Eye (tissue), 1 donor: ENCODE data around the gene GET3.

Experiments used
- DNase-seq: peaks from one replicate; pipeline ENCODE4 v3.0.0-alpha.2; 2015

GET3 gene

DNA sequence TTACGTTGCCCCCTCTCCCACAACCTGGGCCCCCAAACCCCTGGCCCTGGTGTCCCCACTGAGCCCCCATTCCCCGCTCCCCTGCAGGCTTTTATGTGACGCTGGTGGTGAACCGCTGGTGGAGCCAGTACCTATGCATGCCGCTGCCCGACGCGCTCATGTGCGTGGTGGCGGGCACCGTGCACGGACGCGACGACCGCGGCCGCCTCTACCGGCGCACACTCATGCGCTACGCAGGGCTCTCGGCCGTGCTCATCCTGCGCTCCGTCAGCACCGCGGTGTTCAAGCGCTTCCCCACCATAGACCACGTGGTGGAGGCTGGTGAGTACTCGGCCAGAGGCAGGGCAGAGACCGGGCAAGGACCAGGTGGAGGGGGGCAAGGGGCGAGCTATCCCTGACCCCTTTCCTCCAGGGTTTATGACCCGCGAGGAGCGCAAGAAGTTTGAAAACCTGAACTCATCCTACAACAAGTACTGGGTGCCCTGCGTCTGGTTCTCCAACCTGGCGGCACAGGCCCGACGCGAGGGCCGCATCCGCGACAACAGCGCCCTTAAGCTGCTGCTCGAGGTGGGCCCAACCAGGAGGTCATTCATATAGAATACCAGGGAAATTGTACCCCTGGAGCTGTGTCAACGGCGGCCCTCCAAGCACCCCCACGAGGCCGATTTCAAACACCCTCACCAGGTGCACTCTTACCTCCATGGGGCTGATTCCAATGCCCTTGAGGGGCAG, 17.3 kb downstream of the GET3 start:
- no peak for DNase-seq

DNA sequence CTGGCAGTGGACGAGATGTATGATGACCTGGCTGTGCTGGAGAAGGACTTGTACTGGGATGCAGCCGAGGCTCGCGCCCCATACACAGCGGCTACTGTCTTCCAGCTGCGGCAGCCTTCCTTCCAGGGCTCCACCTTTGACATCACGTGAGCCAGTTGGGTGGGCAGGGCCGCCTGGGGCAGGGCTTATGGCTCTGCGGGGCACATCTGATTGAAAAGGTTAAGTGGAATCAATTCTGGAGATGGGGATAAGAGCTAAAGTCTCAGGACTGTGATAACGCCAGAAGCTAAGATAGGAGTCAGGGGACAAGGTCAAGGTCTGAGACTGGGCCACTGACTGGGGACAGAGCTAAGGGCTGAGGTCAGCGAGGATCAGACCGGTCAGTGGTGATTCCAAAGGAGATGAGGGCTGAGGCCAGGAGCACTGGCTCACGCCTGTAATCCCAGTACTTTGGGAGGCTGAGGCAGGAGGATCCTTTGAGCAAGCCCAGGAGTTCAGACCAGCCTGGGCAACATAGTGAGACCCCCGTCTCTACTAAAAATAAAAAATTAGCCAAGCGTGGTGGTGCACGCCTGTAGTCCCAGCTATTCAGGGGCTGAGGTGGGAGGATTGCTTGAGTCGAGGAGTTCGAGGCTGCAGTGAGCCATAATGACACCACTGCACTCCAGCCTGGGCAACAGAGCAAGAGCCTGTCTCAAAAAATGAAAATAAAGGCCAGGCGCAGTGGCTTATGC, 19.0 kb downstream of the GET3 start:
- no peak for DNase-seq

DNA sequence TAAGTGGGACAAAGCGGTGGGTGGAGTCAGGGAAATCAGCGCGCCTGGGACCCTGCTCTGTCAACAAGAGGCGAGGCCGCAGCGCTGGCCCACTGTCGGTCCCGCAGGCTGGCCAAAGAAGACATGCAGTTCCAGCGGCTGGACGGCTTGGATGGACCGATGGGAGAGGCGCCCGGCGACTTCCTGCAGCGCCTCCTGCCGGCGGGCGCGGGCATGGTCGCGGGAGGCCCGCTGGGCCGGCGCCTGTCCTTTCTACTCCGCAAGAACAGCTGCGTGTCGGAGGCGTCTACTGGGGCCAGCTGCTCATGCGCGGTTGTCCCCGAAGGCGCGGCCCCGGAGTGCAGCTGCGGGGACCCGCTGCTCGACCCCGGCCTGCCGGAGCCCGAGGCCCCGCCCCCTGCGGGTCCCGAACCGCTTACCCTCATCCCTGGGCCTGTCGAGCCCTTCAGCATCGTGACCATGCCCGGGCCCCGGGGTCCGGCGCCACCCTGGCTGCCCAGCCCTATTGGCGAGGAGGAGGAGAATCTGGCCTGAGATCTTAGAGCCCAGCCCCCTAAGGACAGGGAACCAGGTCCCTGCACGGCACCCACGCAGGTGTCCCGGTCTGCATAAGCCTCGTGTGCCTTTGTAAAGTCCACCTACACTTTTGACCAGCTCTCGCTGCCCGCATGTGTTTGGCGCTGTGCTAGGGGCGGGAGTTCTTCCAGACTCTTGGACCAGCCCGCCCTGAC, 20.4 kb downstream of the GET3 start:
- peak; percentile 91 for DNase-seq

DNA sequence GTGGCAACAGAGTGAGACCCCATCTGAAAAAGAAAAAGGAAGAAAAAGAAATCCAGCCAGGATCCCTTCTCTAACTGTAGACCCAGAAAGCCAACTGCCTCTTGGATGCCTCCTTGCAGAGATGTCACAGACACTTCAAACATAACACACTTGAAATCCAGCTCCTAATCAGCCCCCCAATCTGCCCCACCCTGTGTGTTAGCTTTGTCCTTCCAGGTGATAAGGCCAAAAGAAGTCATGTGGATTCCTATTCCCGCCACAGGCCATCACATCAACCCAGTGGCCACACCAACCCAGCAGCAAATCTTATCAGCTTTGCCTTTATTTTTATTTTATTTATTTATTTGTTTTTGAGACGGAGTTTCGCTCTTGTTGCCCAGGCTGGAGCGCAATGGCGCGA, 22.4 kb downstream of the GET3 start:
- DNase-seq = no peak

DNA sequence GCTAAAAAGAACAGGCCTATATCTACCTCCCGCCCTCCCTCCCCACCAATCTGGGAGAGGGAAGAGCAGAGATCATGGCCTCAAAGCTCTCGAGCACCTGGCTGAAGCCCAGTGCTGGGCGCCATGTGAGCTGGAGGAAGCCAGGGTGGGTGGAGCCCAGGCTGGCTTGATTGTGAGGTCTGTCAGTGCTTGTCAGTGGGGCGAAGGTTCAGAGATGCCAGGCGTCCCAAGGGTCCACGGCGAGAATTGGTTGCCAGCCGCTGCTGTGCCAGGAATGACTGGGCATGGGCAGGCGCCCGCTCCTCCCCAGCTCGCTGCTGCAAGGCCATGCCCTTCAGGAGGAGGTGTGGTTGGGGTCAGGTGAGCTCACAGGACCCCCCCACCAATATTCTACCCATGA, 25.8 kb downstream of the GET3 start:
- DNase-seq = no peak

DNA sequence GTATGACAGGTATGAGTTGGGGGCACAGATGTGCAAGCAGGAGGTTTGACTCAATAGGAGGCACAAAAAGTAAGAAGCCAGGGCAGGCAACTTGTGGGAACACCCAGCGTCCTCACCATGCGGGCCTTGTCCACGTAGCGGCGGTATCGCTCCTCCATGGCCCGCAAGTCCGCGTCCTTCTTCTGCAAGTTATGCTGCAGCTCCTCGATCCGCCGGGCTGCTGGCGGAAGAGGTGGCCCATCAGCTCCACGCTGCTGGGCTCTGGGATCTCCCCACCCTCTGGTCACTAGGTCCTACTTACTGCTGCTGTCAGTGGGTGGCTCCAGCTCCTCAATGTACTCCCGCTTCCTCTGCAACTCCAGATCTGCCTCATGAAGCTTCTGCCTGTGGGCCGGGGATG, 27.4 kb downstream of the GET3 start:
- DNase-seq = no peak

DNA sequence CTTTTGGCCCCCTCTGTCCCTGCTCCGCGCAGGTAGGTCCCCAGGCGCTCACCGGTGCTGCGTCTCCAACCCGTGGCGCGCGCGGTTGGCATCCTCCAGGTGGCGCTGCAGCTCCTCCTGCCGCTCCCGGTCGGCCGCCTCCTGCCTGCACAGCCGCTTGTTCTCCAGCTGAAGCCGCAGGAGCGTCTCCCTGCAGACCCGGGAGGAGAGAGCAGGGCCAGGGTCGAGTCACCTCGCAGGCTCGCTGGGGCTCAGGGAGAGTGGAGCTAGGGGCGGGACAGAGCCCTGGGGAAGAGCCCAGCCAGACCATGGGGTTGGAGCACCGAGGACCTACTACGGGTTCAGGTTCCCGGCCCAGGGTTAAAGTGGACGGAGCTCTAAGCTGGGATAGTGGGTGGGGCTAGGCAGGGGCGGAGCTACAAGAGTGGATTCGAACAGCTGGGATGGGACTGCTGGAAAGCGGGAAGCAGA, 28.8 kb downstream of the GET3 start:
- peak; percentile 84 for DNase-seq

DNA sequence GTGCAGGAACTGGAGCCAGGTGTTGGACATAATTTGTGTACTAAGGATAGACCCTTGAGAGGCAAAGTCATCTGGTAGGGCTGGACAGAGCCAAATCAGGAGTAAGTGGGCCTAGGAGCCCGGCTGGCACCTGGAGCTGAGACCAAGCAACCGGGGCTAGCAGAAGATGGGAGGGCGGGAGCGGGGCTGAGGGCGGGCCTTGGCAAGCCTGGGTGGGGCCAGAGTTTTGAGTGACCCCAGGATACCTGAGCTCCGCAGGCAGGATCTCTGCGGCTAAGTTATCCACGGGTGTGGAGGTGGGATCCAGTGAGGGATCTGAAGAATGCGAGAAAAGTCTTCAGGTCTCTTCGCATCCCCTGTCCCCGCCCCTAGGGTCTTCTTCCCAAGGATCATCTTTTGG, 29.9 kb downstream of the GET3 start:
- no peak for DNase-seq

DNA sequence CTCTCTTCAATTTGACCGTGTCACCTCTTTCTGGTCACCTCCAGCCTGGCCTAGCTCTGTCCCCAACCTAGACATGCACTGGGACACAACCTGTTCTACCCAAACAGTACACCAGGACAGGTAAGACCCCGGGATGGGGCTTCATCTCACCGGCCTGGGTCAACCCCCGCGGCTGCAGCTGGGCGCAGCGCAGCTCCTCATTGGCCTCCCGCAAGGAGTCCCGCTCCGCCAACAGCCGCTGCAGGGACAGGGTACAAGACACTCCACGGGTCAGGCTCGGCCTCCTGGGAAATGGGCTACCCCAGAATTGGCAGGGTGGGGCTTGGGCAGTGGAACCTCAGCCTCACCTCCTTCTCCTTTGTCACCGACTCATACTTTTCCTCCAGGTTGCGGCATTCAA, 30.4 kb downstream of the GET3 start:
- DNase-seq = no peak

DNA sequence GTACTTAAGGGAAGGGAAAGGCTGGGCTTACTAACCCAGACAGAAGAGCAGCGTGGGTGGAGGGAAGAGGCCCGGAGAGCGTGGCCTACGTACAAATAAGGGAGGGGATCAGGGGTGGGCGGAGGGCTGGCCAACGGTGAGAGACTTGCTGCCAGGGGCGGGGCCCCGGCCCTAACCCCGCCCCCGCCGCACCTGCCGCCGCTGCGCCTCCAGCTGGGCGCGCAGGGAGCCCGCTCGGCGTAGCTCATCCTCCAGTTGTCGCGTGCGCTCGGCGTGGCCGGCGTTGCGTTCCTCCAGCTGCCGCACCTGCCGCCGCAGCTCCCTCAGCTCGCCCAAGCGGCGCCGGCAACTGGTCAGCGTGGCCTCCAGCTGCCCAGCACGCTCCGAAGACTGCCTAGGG, 32.4 kb downstream of the GET3 start:
- peak; percentile 82 for DNase-seq

DNA sequence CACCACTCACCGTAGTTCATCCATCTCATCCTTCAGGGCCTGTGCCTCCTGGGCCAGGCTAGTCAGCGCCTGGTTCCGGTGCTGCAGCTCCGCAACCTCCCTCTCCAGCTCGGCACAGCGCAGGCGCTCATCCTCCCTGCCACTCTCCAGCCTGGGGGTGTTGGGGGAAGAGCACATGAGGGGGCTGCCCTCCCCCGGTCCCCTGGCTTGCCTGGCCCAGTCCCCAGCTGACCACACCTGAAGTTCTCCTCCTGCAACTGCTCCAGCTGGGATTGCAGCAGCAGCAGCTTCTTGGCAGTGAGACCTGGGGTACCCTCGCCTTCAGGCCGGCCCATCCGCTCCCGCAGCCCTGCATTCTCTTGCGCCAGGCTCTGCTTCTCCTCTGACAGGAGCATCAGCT, 33.6 kb downstream of the GET3 start:
- no peak for DNase-seq

DNA sequence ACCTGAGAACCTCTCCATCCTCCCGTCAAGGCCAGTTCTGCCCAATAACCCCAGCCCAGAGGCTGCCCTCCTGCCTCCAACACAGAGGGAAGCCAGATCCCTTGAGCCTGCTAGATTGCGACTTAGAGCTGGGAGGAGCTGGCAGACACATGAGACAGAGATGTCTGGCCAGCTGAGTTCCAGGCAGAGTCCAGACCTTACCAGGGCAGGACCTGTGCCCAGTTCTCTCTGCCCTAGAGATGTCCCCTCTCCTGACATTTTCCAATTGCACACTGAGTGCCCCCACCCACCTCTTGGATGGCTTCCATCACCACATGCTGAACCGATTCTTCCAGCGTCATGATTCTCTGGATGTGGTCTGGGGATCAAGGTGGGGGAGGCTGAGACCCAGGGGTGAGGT, 35.0 kb downstream of the GET3 start:
- DNase-seq = no peak

DNA sequence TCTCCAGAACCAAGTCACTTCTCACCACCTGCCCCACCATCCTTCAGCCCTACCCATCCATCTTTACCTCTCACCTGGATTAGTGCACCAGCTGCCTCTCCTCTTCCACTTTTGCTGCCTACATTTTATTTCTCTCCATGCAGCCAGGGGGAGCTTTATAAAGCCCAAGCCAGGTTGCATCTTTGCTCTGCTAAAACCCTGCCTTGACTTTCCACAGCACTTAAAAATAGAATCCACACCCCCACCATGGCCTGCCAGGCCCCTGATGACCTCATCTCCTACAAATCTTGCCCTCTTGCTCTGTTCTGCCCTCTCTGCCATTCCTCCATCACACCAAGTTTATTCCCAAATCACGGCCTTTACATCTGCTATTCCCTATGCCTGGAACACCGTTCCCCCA, 36.3 kb downstream of the GET3 start:
- no peak for DNase-seq

DNA sequence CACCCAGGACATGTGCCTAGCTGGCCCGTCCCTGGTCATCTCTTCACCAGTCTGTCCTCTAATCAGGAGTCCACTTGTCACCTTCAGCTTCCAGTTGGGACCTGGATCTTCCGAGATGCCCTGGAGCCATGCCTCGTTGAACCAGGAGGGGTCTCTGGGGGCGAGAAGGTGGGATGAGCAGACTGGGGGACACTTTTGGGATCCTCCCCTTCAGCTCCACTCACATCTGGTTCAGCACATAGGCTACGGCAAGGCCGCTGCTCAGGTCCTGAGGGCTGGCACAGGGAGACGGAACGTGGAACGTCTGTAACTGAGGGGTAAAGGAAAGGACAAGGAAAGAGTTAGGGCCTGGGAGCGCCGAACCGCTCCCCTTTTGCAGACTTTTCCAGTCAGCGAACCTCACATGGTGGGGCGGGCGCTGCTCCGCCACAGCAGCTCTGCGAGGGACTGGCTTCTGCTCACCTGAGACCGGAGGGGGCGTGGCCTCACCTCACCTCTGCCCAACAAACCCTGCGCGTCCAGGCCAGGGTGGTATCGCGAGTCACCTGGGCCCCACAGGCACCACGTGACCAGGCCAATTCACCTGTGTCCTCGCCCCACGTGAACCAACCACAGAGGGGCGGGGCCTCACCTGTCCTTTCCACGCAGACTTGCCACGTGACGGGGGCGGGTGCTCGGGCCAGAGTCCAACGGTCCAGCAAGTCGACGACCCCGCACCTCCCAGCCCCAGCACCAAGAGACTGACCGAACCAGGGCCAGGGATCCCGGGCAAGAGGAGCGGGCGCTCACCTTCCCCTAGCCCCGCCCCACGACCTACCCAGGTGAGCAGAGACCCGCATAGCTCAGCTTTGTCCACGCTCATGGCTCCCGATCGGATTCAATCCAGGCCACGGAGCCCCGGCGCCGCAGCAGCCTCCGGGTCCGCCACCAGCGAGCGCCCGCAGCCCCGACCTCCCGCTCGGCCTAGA, 37.6 kb downstream of the GET3 start, which contains the start of gene HOOK2:
Gene HOOK2, minus strand, starts transcription at position 965 of the 968 bp plus-strand sequence. Its CDS starts 103 bp downstream, at position 862.
- DNase-seq = peak; percentile 15

DNA sequence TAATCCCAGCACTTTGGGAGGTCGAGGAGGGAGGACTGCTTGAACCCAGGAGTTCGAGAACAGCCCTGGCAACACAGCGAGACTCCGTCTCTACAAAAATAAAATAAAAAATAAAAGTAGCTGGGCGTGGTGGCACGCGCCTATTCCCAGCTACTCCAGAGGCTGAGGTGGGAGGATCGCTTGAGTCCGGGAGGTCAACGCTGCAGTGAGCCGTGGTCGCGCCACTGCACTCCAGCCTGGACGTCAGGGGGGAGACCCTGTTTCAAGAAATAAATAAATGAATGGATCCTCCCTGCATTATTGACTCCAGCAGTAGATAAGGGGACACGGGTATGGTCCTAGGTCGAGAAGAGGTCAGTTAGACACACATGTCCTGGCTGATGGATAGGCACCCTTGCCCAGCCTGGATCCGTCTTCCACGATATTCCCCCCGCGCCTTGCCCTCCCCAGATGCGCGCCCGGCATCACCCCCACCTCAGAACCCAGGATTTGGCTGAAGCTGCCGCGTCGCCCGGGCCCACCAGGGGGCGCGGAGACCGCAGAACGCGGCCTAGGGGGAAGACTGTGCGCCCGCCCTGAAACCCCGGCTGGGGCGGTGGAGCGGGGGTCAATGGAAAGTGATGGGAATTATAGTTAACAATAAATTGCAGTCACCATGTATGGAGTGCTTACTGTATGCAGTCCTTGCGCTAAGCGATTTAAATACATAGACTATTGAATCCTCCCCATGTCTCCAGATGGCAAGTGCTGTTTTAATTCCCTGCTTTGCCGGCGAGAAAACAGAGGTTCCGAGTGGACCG, 40.1 kb downstream of the GET3 start:
- DNase-seq = peak; percentile 91

DNA sequence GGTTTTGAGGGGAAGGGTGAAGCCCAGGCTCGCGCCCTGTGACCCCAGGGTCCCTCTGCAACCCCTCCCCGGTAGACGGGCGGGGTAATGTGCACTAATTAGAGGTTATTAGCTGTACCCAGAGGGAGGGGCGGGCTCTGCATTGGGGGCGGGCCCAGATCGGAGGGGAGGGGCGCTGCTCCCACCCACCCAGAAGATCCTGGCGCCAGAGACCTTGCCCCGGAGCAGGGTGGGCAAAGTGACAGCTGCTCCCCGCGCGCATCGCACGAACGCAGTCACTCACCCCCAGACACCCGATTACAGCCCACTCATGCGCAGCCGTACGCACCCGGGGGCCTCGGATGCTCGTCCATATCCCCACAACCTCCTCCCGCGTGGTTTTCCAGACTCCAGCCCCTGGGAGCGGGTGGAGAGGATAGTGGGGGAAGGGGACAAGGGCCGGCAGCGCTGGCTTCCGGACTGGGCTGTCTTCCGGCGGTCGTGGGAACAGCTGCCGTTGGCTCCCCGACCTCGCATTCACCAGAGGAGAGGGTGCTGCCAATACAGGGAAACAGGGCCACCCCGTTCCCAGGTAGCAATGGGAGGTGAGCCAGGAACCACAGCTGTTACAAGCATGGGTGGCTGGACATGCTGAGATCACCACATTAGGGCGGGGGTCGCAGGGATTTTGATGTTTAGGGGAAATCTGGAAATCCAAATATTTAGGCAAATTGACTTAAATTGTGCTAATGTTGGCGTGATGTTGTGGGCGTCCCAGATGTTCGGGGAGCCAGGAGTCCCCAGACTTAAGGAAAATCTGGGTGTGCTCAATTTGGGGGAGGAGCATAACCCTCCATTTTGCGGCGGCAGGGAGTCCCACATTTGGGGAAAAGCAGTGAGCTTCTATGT, 41.0 kb downstream of the GET3 start:
- peak; percentile 87 for DNase-seq

DNA sequence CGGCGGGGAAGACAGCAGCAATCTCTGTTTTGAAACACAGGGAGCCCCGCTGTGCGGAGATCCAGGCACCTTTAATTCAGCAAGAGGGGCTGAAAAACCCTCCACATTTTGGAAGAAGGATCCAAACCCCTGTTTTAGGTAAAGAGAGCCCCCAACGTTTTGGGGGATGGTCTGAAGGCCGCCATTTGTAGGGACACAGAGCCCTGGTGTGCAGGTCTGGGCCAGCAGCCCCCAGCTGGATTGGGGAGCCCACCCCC, 41.5 kb downstream of the GET3 start:
- no peak for DNase-seq

DNA sequence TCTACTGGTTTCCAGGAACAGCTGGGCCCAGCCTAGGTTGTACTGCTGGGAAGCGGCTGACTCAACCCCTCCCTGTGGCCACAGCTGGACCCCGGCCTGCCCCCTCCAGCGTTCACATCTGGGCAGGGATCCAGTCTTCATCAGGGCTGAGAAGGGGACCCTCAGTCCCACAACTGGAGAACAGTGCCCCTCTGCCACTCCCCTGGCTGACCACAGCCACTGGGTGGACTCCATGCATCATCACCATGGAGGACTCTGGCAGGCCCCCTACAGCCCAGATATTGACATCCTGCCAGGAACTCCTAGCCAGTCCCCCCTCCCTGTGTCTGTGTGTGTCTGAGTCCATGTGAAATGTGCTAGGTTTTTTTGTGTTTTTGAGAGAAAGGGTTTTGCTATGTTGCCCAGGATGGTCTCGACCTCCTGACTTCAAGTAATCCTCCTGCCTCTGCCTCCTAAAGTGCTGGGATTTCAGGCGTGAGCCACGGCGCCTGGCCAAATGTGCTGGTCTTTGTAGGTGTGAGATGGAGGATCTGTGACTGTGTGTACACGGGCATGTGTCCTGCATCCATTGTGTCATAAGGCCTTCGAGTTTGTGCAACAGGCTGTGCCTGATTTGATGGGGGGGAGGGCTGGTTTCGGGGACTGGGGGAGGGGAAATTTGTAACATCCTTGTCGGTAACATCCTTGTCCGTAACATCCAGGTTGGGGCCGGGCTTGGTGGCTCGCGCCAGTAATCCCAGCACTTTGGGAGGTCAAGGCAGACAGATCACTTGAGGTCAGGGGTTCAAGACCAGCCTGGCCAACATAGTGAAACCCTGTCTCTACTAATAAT, 42.1 kb downstream of the GET3 start:
- peak; percentile 73 for DNase-seq

DNA sequence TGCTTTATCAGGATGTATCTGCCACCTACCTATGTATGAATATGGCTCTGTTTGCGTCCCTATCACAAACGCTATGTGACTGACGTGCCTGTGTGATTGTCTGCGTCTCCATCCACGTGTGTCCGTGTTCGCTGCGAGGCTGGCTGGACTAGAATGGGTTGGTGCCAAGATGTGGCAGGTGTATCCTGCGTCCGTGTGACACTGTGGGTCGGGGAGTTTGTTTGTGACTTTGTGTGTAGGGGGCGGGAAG, 44.8 kb downstream of the GET3 start:
- DNase-seq = no peak
